Measurements from ENCODE around the gene WASF3. TPM values are rescaled to one million over a fixed set of nuclear protein-coding genes. Genes with fewer than 3 reads are reported as not detected.

WASF3 gene
- total RNA-seq, 2 donors from 2014 or later, result 11.8 to 14.4 TPM

- Histone ChIP-seq H3K4me1 (peaks cover 0 to 4% of the 10 kb centered on the region in 2 donors), H3K27ac (peak overlapping the region in 1 of 2 donors; percentile 25), H3K36me3 (no peaks in the 10 kb centered on the region), H3K9me3 (no peaks in the 10 kb centered on the region), H3K27me3 (no peaks in the 10 kb centered on the region), H3K4me3 (no peak overlapping the region)
- no peak for TF ChIP-seq CTCF (IDR thresholded peaks at IDR 0.05)
- no peak for DNase-seq (ENCODE audit: low spot score)
Measured at GRCh38 chr13:26539738-26540292, 17.7 kb upstream of the WASF3 start.

- Histone ChIP-seq H3K9me3 (no peaks in the 10 kb centered on the region), H3K27me3 (no peaks in the 10 kb centered on the region), H3K36me3 (no peaks in the 10 kb centered on the region), H3K4me3 (no peak overlapping the region), H3K27ac (peak overlapping the region in 1 of 2 donors; percentile 25), H3K4me1 (peaks cover 0 to 4% of the 10 kb centered on the region in 2 donors)
- no peak for TF ChIP-seq CTCF (IDR thresholded peaks at IDR 0.05)
- no peak for DNase-seq (ENCODE audit: low spot score)
Measured at GRCh38 chr13:26540334-26540733, 17.1 kb upstream of the WASF3 start.

GRCh38 chr13:26541041-26541440, 16.4 kb upstream of the WASF3 start:
- TF ChIP-seq CTCF (IDR thresholded peaks at IDR 0.05), result no peak
- Histone ChIP-seq H3K4me1 (peaks cover 0 to 4% of the 10 kb centered on the region in 2 donors), H3K36me3 (no peaks in the 10 kb centered on the region), H3K9me3 (no peaks in the 10 kb centered on the region), H3K4me3 (no peak overlapping the region), H3K27me3 (no peaks in the 10 kb centered on the region), H3K27ac (no peak overlapping the region)
- DNase-seq (ENCODE audit: low spot score), result no peak

- Histone ChIP-seq H3K4me1 (peaks cover 0 to 4% of the 10 kb centered on the region in 2 donors), H3K9me3 (no peaks in the 10 kb centered on the region)
- DNase-seq (ENCODE audit: low spot score), result no peak
Measured at GRCh38 chr13:26541678-26542568, 15.6 kb upstream of the WASF3 start.

GRCh38 chr13:26544707-26545106, 12.8 kb upstream of the WASF3 start:
- H3K9me3 ChIP-seq, result no peaks in the 10 kb centered on the region
- H3K4me3 ChIP-seq, result no peak overlapping the region
- no peaks in the 10 kb centered on the region for H3K27me3 ChIP-seq
- H3K27ac ChIP-seq, result no peak overlapping the region
- TF ChIP-seq CTCF (IDR thresholded peaks at IDR 0.05), result no peak
- no peaks in the 10 kb centered on the region for H3K36me3 ChIP-seq
- no peaks in the 10 kb centered on the region for H3K4me1 ChIP-seq
- DNase-seq (ENCODE audit: low spot score), result no peak

More at GRCh38 chr13:26541678-26542568, 15.6 kb upstream of the WASF3 start:
- Histone ChIP-seq H3K27ac (no peak overlapping the region), H3K27me3 (no peaks in the 10 kb centered on the region), H3K4me3 (no peak overlapping the region), H3K36me3 (no peaks in the 10 kb centered on the region)
- no peak for TF ChIP-seq CTCF (IDR thresholded peaks at IDR 0.05)

Data from right atrium auricular region (tissue), 2 donors.